NCI-H2081 (cell line): ENCODE results near the gene TM7SF3.
"Not testable (repeated sequence)": the region's sequence is repeated elsewhere in the genome, so short reads cannot be mapped to it uniquely, and the experiment has no call there.

ENCODE experiments used
- DNase-seq, 2 experiments: peaks; one replicate each; lab custom pipeline; 2025; lab: John Stamatoyannopoulos, UW

The TM7SF3 gene

GRCh38 chr12:27014085-27014858, at the start of gene TM7SF3:
Gene TM7SF3, minus strand, starts transcription at chr12:27014384. Its CDS starts 216 bp downstream, at chr12:27014168.
- peak; percentile 95 to 96 for DNase-seq

- no peak for DNase-seq
These were observed 49.2 kb upstream of the TM7SF3 start for GRCh38 chr12:27063250-27063851.

- no peak for DNase-seq
These were observed 47.1 kb upstream of the TM7SF3 start for GRCh38 chr12:27061317-27061716.

GRCh38 chr12:27060740-27061139, 46.6 kb upstream of the TM7SF3 start:
- no peak for DNase-seq

- DNase-seq, result no peak
These were observed 43.4 kb upstream of the TM7SF3 start for GRCh38 chr12:27057543-27057942.

- no peak for DNase-seq
These were observed 41.8 kb upstream of the TM7SF3 start for GRCh38 chr12:27055966-27056365.

GRCh38 chr12:27052742-27053141, 38.6 kb upstream of the TM7SF3 start:
- DNase-seq, result no peak

GRCh38 chr12:27052176-27052575, 38.0 kb upstream of the TM7SF3 start:
- no peak for DNase-seq

GRCh38 chr12:27048822-27049752, 34.9 kb upstream of the TM7SF3 start:
- DNase-seq, result no peak

GRCh38 chr12:27042018-27042417, 27.8 kb upstream of the TM7SF3 start:
- DNase-seq, result not testable (repeated sequence)

GRCh38 chr12:27040637-27041036, 26.5 kb upstream of the TM7SF3 start:
- not testable (repeated sequence) for DNase-seq

GRCh38 chr12:27034607-27035293, 20.6 kb upstream of the TM7SF3 start:
- no peak for DNase-seq

- no peak for DNase-seq
These were observed 18.5 kb upstream of the TM7SF3 start for GRCh38 chr12:27032679-27033078.

GRCh38 chr12:27031531-27031930, 17.3 kb upstream of the TM7SF3 start:
- DNase-seq, result no peak

- no peak for DNase-seq
These were observed 12.1 kb upstream of the TM7SF3 start for GRCh38 chr12:27026257-27026656.

- no peak for DNase-seq
These were observed 10.9 kb upstream of the TM7SF3 start for GRCh38 chr12:27025116-27025515.

GRCh38 chr12:27024291-27024690, 10.1 kb upstream of the TM7SF3 start:
- no peak for DNase-seq

- no peak for DNase-seq
These were observed 6.6 kb upstream of the TM7SF3 start for GRCh38 chr12:27020761-27021160.

GRCh38 chr12:27018037-27018436, 3.9 kb upstream of the TM7SF3 start:
- DNase-seq, result no peak

GRCh38 chr12:27017163-27017823, 3.1 kb upstream of the TM7SF3 start:
- DNase-seq, result not testable (repeated sequence)

- peak in 1 of 2 experiments; percentile 46 for DNase-seq
These were observed 1.5 kb upstream of the TM7SF3 start for GRCh38 chr12:27015730-27016076.
